Erythroblast (primary cell): ENCODE results near the gene CCDC116.

ENCODE experiments used
- GATA1 ChIP-seq: IDR thresholded peaks from 2 replicates; pipeline ENCODE4 v1.6.1; 2011; ENCODE audit warnings: low read depth, mild to moderate bottlenecking, control low read depth, low read length, moderate library complexity
- POLR2A ChIP-seq: IDR thresholded peaks from 2 replicates; pipeline ENCODE4 v1.6.1; 2011; ENCODE audit warnings: mild to moderate bottlenecking, low read length

- no peak for TF ChIP-seq POLR2A
- TF ChIP-seq GATA1 = no peak
Observed at GRCh38 chr22:21623648-21623970, 9.0 kb upstream of the CCDC116 start.
